ENCODE data around the gene BCL7A. TPM values are rescaled to one million over a fixed set of nuclear protein-coding genes. Genes with fewer than 3 reads are reported as not detected.

The BCL7A gene
- total RNA-seq, 1 donor: 12.2 TPM

- no peak for TF ChIP-seq CTCF (IDR thresholded peaks at IDR 0.05; ENCODE audit: insufficient read depth, low read length)
- no peak overlapping the region for H3K4me3 ChIP-seq (ENCODE audit: low read depth, low read length)
- DNase-seq (ENCODE audit: low read depth): no peak
Observed at GRCh38 chr12:122013136-122013535, 8.5 kb upstream of the BCL7A start.

- no peak for DNase-seq (ENCODE audit: low read depth)
Observed at GRCh38 chr12:122013791-122014590, 7.7 kb upstream of the BCL7A start.

GRCh38 chr12:122014781-122015180 is 6.9 kb upstream of the BCL7A start:
- no peak overlapping the region for H3K4me3 ChIP-seq (ENCODE audit: low read depth, low read length)
- no peak for DNase-seq (ENCODE audit: low read depth)
- no peak for TF ChIP-seq CTCF (IDR thresholded peaks at IDR 0.05; ENCODE audit: insufficient read depth, low read length)

More at GRCh38 chr12:122013791-122014590, 7.7 kb upstream of the BCL7A start:
- no peak overlapping the region for H3K4me3 ChIP-seq (ENCODE audit: low read depth, low read length)
- no peak for TF ChIP-seq CTCF (IDR thresholded peaks at IDR 0.05; ENCODE audit: insufficient read depth, low read length)

GRCh38 chr12:122018457-122018856 is 3.2 kb upstream of the BCL7A start:
- no peak for TF ChIP-seq CTCF (IDR thresholded peaks at IDR 0.05; ENCODE audit: insufficient read depth, low read length)
- DNase-seq (ENCODE audit: low read depth): no peak
- no peak overlapping the region for H3K4me3 ChIP-seq (ENCODE audit: low read depth, low read length)

GRCh38 chr12:122018937-122019336 is 2.7 kb upstream of the BCL7A start:
- no peak for TF ChIP-seq CTCF (IDR thresholded peaks at IDR 0.05; ENCODE audit: insufficient read depth, low read length)
- no peak overlapping the region for H3K4me3 ChIP-seq (ENCODE audit: low read depth, low read length)
- no peak for DNase-seq (ENCODE audit: low read depth)

- no peak for DNase-seq (ENCODE audit: low read depth)
- no peak for TF ChIP-seq CTCF (IDR thresholded peaks at IDR 0.05; ENCODE audit: insufficient read depth, low read length)
- H3K4me3 ChIP-seq (ENCODE audit: low read depth, low read length): peak overlapping the region; percentile 68
Observed at GRCh38 chr12:122020795-122021192, 890 bp upstream of the BCL7A start.
